HepG2 (cell line): ENCODE measurements around the gene ETV6. TPM values are rescaled to one million over a fixed set of nuclear protein-coding genes. Genes with fewer than 3 reads are reported as not detected.

Source experiments
- DR1 ChIP-seq: sonication (generic); formaldehyde crosslinking; IDR thresholded peaks from 2 replicates; pipeline ENCODE4 v1.8.0; 2021; ENCODE audit warnings: mild to moderate bottlenecking, missing genetic modification reagents, inconsistent platforms
- ETV6 ChIP-seq: sonication (generic); formaldehyde crosslinking; conservative IDR thresholded peaks from 2 replicates; pipeline ENCODE4 v1.4.0; 2020; ENCODE audit warnings: missing genetic modification reagents
- KDM2A ChIP-seq: sonication (generic); formaldehyde crosslinking; IDR thresholded peaks from 2 replicates; pipeline ENCODE4 v1.4.0; 2020; ENCODE audit warnings: low read depth, missing genetic modification reagents, borderline replicate concordance
- KDM5A ChIP-seq: fragments of 200-600 bp; sonication (generic); IDR thresholded peaks from 2 replicates; pipeline ENCODE4 v1.7.0; 2018; ENCODE audit warnings: antibody characterized with exemption, mild to moderate bottlenecking, low read length, borderline replicate concordance
- MXD4 ChIP-seq: IDR thresholded peaks from 2 replicates; pipeline ENCODE4 v1.6.1; 2016; ENCODE audit warnings: mild to moderate bottlenecking, missing biosample characterization, missing genetic modification reagents
- PHF21A ChIP-seq: sonication (generic); formaldehyde crosslinking; IDR thresholded peaks from 2 replicates; pipeline ENCODE4 v1.5.0; 2020; ENCODE audit warnings: mild to moderate bottlenecking, missing genetic modification reagents
- RBFOX2 ChIP-seq: fragments of 200-400 bp; formaldehyde crosslinking; IDR thresholded peaks from 2 replicates; pipeline ENCODE4 v1.6.1; 2017; ENCODE audit warnings: low read depth, mild to moderate bottlenecking, low read length
- RELA ChIP-seq: sonication (generic); formaldehyde crosslinking; IDR thresholded peaks from 2 replicates; pipeline ENCODE4 v1.4.0; 2020; ENCODE audit warnings: missing genetic modification reagents
- RORA ChIP-seq: sonication (generic); formaldehyde crosslinking; IDR thresholded peaks from 2 replicates; pipeline ENCODE4 v1.5.0; 2020; ENCODE audit warnings: mild to moderate bottlenecking, missing genetic modification reagents, moderate library complexity
- SALL1 ChIP-seq: sonication (generic); formaldehyde crosslinking; IDR thresholded peaks from 2 replicates; pipeline ENCODE4 v1.8.0; 2022; ENCODE audit warnings: mild to moderate bottlenecking, missing genetic modification reagents
- SRF ChIP-seq: IDR thresholded peaks from 2 replicates; pipeline ENCODE4 v1.6.1; 2011; ENCODE audit warnings: mild to moderate bottlenecking, low read depth, low read length, moderate library complexity
- YEATS4 ChIP-seq: sonication (generic); formaldehyde crosslinking; IDR thresholded peaks from 2 replicates; pipeline ENCODE4 v1.4.0; 2020; ENCODE audit warnings: missing genetic modification reagents, borderline replicate concordance
- ZBTB2 ChIP-seq: sonication (generic); formaldehyde crosslinking; IDR thresholded peaks from 2 replicates; pipeline ENCODE4 v1.8.0; 2022; ENCODE audit warnings: low read depth, missing genetic modification reagents
- ZC3H13 ChIP-seq: sonication (generic); formaldehyde crosslinking; IDR thresholded peaks from 2 replicates; pipeline ENCODE4 v1.8.1; 2023; ENCODE audit warnings: mild to moderate bottlenecking, missing genetic modification reagents, moderate library complexity
- ZFP41 ChIP-seq: sonication (generic); formaldehyde crosslinking; IDR thresholded peaks from 2 replicates; pipeline ENCODE4 v1.4.0; 2020; ENCODE audit warnings: mild to moderate bottlenecking, missing genetic modification reagents, borderline replicate concordance
- ZKSCAN1 ChIP-seq: fragments of 150-350 bp; IDR thresholded peaks from 2 replicates; pipeline ENCODE4 v1.6.1; 2014; ENCODE audit warnings: low read length
- ZNF281 ChIP-seq: sonication (generic); formaldehyde crosslinking; IDR thresholded peaks from 2 replicates; pipeline ENCODE4 v1.4.0; 2020; ENCODE audit warnings: missing genetic modification reagents, borderline replicate concordance
- ZNF350 ChIP-seq: sonication (generic); formaldehyde crosslinking; IDR thresholded peaks from 2 replicates; pipeline ENCODE4 v1.4.0; 2020; ENCODE audit warnings: mild to moderate bottlenecking, low read depth, missing genetic modification reagents, borderline replicate concordance
- ZNF430 ChIP-seq: sonication (generic); formaldehyde crosslinking; IDR thresholded peaks from 2 replicates; pipeline ENCODE4 v1.9.0; 2021; ENCODE audit warnings: mild to moderate bottlenecking, missing genetic modification reagents
- ZNF672 ChIP-seq: sonication (generic); formaldehyde crosslinking; IDR thresholded peaks from 2 replicates; pipeline ENCODE4 v1.8.1; 2022; ENCODE audit warnings: missing genetic modification reagents
- ZSCAN21 ChIP-seq: sonication (generic); formaldehyde crosslinking; IDR thresholded peaks from 2 replicates; pipeline ENCODE4 v1.8.0; 2022; ENCODE audit warnings: mild to moderate bottlenecking, missing genetic modification reagents, moderate library complexity, borderline replicate concordance
- polyA plus RNA-seq, 8 experiments: library from polyadenylated mRNA; depleted of rRNA in 3 of 8; stranded (reverse) in 7 of 8; unstranded in 1 of 8; fragments of >200 nt; fragmentation: Illumina TruSeq in 4 of 8; extraction: Trizol in 4 of 8; gene quantifications; 2 replicates each; pipeline versions ENCODE4 v1.2.1 to v1.2.3, GENCODE V29; 2011 to 2016; ENCODE audit warnings: low read depth in 4 of 8, missing spikeins in 1 of 8, mixed read lengths in 1 of 8; ENCODE audit not compliant: insufficient read depth in 1 of 8
- total RNA-seq, 5 experiments: library from RNA; depleted of rRNA; stranded (reverse); fragments of >200 nt; fragmentation: Illumina TruSeq; extraction: Trizol; gene quantifications; 2 replicates each; pipeline ENCODE4 v1.2.3, GENCODE V29; 2016; ENCODE audit warnings: low read depth in 1 of 5
- TF ChIP-seq, protein P1 (sequence below): conservative IDR thresholded peaks from 2 replicates; pipeline ENCODE4 v1.6.1; 2018; ENCODE audit warnings: missing genetic modification reagents
- TF ChIP-seq, protein P2 (sequence below): sonication (generic); formaldehyde crosslinking; IDR thresholded peaks from 2 replicates; pipeline ENCODE4 v1.5.0; 2020; ENCODE audit warnings: missing genetic modification reagents

ETV6 gene
- total and polyA plus RNA-seq, 2 of the 13 experiments (the other 11 are each of a cell fraction or from before 2014, with no cell fraction given) = 2.2 to 3.0 TPM

DNA sequence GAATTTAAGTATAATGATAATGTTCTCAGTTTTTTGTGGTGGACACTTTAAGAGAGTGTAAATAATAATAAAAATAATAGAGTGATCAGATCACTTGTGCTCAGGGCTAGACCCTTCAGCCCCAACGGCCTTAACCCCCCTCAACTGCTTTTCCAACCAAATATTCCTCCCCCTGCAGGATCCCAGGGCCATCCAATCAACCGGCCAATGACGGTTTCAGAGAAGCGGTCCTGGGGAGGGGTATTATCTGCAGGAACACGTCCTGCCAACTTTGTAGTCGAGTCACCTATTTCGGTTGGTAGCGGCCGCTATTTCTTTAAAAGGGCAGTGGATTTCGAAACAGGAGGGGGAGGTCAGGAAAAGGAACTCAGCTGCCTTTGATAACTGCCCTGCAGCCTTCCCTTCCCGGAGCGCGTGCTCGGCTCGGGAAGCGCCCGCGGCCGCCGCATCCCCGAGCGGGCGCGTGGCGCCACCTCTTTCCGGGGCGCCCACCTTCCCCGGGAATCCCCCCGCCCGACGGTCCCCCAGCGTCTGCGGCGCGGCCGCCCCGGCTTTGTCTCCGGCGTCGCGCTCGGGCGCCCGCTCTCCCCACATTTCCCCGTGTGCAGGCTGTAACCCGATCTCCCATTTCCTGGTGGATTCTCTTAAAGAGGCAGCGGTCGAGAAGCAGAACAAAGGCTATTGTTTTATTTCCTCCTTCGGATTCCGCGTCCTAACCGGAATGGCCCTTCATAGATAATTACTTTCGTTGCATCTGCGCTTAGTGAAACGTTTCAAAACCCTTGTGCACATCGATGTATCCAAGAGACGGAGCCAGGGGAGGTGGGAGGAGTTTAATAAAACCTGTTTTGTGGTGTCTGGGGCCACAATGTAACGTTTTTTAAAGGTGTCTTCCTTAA lies 711 bp upstream of the ETV6 start (continued):
- TF ChIP-seq ZBTB2 (CRISPR knock-in tag) (0 out of 2 replicates have a peak, but pooled peaks have one; percentile 53), PHF21A (CRISPR knock-in tag) (no peak; the same call in 1 of the 2 replicates), ETV6 (CRISPR knock-in tag) (0 out of 2 replicates have a peak, but pooled peaks have one; percentile 32), SRF (peak; percentile 71; the same call in 1 of the 2 replicates), SALL1 (CRISPR knock-in tag) (peak; percentile 24; the same call in 1 of the 2 replicates), ZKSCAN1 (no peak), KDM5A (peak; percentile 44; the same call in 1 of the 2 replicates), RBFOX2 (peak; percentile 89), MXD4 (CRISPR knock-in tag) (peak; percentile 51; the same call in 1 of the 2 replicates), ZNF672 (CRISPR knock-in tag) (no peak), ZFP41 (CRISPR knock-in tag) (no peak), KDM2A (CRISPR knock-in tag) (peak; percentile 57; the same call in 1 of the 2 replicates), RORA (no peak), ZC3H13 (CRISPR knock-in tag) (peak; percentile 55; the same call in 1 of the 2 replicates), YEATS4 (CRISPR knock-in tag) (0 out of 2 replicates have a peak, but pooled peaks have one; percentile 52), ZNF350 (CRISPR knock-in tag) (0 out of 2 replicates have a peak, but pooled peaks have one; percentile 35), ZSCAN21 (peak; percentile 82), ZNF281 (CRISPR knock-in tag) (peak; percentile 89; the same call in 1 of the 2 replicates), RELA (CRISPR knock-in tag) (no peak), DR1 (CRISPR knock-in tag) (no peak), ZNF430 (no peak)
- TF ChIP-seq, protein P1, sequence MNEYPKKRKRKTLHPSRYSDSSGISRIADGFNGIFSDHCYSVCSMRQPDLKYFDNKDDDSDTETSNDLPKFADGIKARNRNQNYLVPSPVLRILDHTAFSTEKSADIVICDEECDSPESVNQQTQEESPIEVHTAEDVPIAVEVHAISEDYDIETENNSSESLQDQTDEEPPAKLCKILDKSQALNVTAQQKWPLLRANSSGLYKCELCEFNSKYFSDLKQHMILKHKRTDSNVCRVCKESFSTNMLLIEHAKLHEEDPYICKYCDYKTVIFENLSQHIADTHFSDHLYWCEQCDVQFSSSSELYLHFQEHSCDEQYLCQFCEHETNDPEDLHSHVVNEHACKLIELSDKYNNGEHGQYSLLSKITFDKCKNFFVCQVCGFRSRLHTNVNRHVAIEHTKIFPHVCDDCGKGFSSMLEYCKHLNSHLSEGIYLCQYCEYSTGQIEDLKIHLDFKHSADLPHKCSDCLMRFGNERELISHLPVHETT = no peak
- TF ChIP-seq, protein P2, sequence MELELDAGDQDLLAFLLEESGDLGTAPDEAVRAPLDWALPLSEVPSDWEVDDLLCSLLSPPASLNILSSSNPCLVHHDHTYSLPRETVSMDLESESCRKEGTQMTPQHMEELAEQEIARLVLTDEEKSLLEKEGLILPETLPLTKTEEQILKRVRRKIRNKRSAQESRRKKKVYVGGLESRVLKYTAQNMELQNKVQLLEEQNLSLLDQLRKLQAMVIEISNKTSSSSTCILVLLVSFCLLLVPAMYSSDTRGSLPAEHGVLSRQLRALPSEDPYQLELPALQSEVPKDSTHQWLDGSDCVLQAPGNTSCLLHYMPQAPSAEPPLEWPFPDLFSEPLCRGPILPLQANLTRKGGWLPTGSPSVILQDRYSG (CRISPR knock-in tag) = no peak
